K562 (cell line): Measurements from ENCODE around the gene ERCC3. TPM values are rescaled to one million over a fixed set of nuclear protein-coding genes. Genes with fewer than 3 reads are reported as not detected.
A peak's percentile ranks its signal among the peaks of the same experiment; 100 is the strongest.

ENCODE experiments used
- BCOR ChIP-seq: fragments of 450-650 bp; IDR thresholded peaks from 2 replicates; pipeline ENCODE4 v1.6.1; 2016
- CBFA2T3 ChIP-seq: fragments of 450-650 bp; IDR thresholded peaks from 2 replicates; pipeline ENCODE4 v1.6.1; 2017
- DACH1 ChIP-seq: fragments of 450-650 bp; IDR thresholded peaks from 2 replicates; pipeline ENCODE4 v1.6.1; 2018; ENCODE audit not compliant: partially characterized antibody
- GTF2F1 ChIP-seq: IDR thresholded peaks from 2 replicates; pipeline ENCODE4 v1.6.1; 2011; ENCODE audit warnings: low read depth, low read length, improper control_type of control experiment
- HMG20A ChIP-seq: fragments of 450-650 bp; formaldehyde crosslinking; conservative IDR thresholded peaks from 2 replicates; pipeline ENCODE4 v1.4.0; 2020; ENCODE audit warnings: mild to moderate bottlenecking, mixed read lengths
- PTTG1 ChIP-seq: fragments of 450-650 bp; IDR thresholded peaks from 2 replicates; pipeline ENCODE4 v1.6.1; 2016; ENCODE audit warnings: low read depth, mild to moderate bottlenecking, missing genetic modification characterization, missing compliant biosample characterization
- RUNX1 ChIP-seq: sonication (generic); IDR thresholded peaks from 2 replicates; pipeline ENCODE4 v1.6.1; 2016; ENCODE audit warnings: antibody characterized with exemption, low read depth
- SMARCE1 ChIP-seq: fragments of 450-650 bp; IDR thresholded peaks from 2 replicates; pipeline ENCODE4 v1.7.1; 2016; ENCODE audit warnings: mild to moderate bottlenecking
- TCF3 ChIP-seq: sonication (generic); formaldehyde crosslinking; IDR thresholded peaks from 2 replicates; pipeline ENCODE4 v1.4.0; 2020; ENCODE audit warnings: mild to moderate bottlenecking, missing genetic modification reagents
- TRIM24 ChIP-seq, 2 experiments: fragments of 450-650 bp; IDR thresholded peaks; 2 replicates each; pipeline ENCODE4 v1.6.1; 2016
- ZNF274 ChIP-seq: IDR thresholded peaks from 2 replicates; pipeline ENCODE4 v1.6.1; 2011; ENCODE audit warnings: low read depth, mild to moderate bottlenecking, low read length, moderate library complexity, borderline replicate concordance
- ZNF764 ChIP-seq: fragments of 250-450 bp; sonication (Bioruptor Pico); IDR thresholded peaks from 2 replicates; pipeline ENCODE4 v1.4.0; 2020; ENCODE audit warnings: low read depth, mild to moderate bottlenecking, moderate library complexity
- ZNF77 ChIP-seq: fragments of 250-450 bp; sonication (Bioruptor Pico); IDR thresholded peaks from 2 replicates; pipeline ENCODE4 v1.5.0; 2020
- polyA plus RNA-seq, 8 experiments: library from polyadenylated mRNA; depleted of rRNA in 4 of 8; stranded (reverse) in 5 of 8; unstranded in 3 of 8; fragments of >200 nt; fragmentation: Nextera tagmentation in 2 of 8; fragmentation: Illumina TruSeq in 1 of 8; extraction: Ambion mirVana in 2 of 8; extraction: Trizol in 1 of 8; gene quantifications; 2 replicates each; pipeline versions ENCODE4 v1.2.1 to v1.2.3, GENCODE V29; 2011 to 2014; ENCODE audit warnings: inconsistent platforms in 1 of 8, missing spikeins in 1 of 8
- total RNA-seq, 7 experiments: library from RNA; depleted of rRNA in 6 of 7; stranded (reverse); fragments of >200 nt in 6 of 7; fragmentation: Illumina TruSeq in 2 of 7; extraction: Trizol in 2 of 7; gene quantifications; 2 replicates each; pipeline versions ENCODE4 v1.2.1 to v1.2.3, GENCODE V29; 2011 to 2021; ENCODE audit warnings: low replicate concordance in 1 of 7
- TF ChIP-seq, protein P1 (sequence below): fragments of 450-650 bp; IDR thresholded peaks from 2 replicates; pipeline ENCODE4 v1.6.1; 2017; ENCODE audit warnings: antibody characterized with exemption
- TF ChIP-seq, protein P2 (sequence below): fragments of 150-350 bp; conservative IDR thresholded peaks from 2 replicates; pipeline ENCODE4 v1.6.1; 2014; ENCODE audit warnings: low read length
- TF ChIP-seq, protein P3 (sequence below): IDR thresholded peaks from 2 replicates; pipeline ENCODE4 v1.6.1; 2011; ENCODE audit warnings: borderline replicate concordance, low read depth, mild to moderate bottlenecking, moderate library complexity, low read length; ENCODE audit not compliant: insufficient read depth, poor library complexity, severe bottlenecking
- TF ChIP-seq, protein P4 (sequence below), 2 experiments: IDR thresholded peaks; 2 replicates each; pipeline ENCODE4 v1.6.1; 2012; ENCODE audit warnings: improper control_type of control experiment in 2 of 2, low read depth in 2 of 2, low read length in 2 of 2, borderline replicate concordance in 1 of 2
- TF ChIP-seq, protein P5 (sequence below), 2 experiments: fragments of 450-650 bp; IDR thresholded peaks; 2 replicates each; pipeline ENCODE4 v1.6.1; 2016

ERCC3 gene
- total and polyA plus RNA-seq, 9 of the 15 experiments (the other 6 are each of a cell fraction or from before 2014, with no cell fraction given) = 17.9 to 61.5 (median 43.1) TPM

DNA sequence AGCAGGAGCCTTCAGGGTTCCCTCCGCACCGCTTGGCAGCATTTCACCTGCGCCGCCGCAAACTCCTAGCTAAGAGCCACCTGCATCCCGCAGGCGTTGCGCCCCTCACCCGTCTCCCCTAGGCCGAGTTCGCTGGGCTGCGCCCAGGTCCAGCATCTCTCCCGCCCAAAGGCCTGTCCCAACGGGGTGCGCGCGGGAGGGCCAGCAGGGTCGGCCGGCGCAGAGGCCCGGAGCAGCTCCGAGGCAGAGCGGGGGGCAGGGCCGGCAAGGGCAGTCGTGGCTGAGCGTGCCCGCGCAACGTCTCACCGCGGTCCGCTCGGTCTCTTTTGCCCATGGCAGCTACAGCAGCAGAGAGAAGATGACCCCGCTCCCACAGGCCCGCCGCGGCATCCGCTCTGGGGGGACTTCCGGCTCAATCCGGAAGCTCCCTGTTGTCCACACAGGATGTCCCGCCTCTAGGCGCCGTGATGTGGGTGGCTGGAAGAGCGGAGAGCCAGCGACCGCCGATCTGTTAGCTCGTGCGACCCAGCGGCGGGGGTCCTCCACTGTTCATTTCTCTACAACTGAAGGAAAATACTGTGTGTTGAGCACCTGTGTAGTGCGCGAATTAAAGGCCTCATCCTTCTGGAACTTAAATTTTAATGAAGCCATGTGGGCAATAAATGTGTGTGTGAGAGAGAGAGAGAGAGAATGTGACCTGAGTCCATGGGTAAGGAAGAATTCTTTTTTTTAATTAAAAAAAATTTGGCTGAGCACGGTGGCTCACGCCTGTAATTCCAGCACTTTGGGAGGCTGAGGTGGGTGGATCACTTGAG lies at the start of gene ERCC3 (continued):
- TF ChIP-seq, protein P1, sequence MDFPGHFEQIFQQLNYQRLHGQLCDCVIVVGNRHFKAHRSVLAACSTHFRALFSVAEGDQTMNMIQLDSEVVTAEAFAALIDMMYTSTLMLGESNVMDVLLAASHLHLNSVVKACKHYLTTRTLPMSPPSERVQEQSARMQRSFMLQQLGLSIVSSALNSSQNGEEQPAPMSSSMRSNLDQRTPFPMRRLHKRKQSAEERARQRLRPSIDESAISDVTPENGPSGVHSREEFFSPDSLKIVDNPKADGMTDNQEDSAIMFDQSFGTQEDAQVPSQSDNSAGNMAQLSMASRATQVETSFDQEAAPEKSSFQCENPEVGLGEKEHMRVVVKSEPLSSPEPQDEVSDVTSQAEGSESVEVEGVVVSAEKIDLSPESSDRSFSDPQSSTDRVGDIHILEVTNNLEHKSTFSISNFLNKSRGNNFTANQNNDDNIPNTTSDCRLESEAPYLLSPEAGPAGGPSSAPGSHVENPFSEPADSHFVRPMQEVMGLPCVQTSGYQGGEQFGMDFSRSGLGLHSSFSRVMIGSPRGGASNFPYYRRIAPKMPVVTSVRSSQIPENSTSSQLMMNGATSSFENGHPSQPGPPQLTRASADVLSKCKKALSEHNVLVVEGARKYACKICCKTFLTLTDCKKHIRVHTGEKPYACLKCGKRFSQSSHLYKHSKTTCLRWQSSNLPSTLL = no peak
- TF ChIP-seq ZNF274 = no peak
- no peak for TF ChIP-seq ZNF77 (CRISPR knock-in tag)
- TF ChIP-seq DACH1 = no peak
- TF ChIP-seq, protein P2, sequence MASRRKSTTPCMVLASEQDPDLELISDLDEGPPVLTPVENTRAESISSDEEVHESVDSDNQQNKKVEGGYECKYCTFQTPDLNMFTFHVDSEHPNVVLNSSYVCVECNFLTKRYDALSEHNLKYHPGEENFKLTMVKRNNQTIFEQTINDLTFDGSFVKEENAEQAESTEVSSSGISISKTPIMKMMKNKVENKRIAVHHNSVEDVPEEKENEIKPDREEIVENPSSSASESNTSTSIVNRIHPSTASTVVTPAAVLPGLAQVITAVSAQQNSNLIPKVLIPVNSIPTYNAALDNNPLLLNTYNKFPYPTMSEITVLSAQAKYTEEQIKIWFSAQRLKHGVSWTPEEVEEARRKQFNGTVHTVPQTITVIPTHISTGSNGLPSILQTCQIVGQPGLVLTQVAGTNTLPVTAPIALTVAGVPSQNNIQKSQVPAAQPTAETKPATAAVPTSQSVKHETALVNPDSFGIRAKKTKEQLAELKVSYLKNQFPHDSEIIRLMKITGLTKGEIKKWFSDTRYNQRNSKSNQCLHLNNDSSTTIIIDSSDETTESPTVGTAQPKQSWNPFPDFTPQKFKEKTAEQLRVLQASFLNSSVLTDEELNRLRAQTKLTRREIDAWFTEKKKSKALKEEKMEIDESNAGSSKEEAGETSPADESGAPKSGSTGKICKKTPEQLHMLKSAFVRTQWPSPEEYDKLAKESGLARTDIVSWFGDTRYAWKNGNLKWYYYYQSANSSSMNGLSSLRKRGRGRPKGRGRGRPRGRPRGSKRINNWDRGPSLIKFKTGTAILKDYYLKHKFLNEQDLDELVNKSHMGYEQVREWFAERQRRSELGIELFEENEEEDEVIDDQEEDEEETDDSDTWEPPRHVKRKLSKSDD = no peak
- no peak for TF ChIP-seq RUNX1
- TF ChIP-seq, protein P3, sequence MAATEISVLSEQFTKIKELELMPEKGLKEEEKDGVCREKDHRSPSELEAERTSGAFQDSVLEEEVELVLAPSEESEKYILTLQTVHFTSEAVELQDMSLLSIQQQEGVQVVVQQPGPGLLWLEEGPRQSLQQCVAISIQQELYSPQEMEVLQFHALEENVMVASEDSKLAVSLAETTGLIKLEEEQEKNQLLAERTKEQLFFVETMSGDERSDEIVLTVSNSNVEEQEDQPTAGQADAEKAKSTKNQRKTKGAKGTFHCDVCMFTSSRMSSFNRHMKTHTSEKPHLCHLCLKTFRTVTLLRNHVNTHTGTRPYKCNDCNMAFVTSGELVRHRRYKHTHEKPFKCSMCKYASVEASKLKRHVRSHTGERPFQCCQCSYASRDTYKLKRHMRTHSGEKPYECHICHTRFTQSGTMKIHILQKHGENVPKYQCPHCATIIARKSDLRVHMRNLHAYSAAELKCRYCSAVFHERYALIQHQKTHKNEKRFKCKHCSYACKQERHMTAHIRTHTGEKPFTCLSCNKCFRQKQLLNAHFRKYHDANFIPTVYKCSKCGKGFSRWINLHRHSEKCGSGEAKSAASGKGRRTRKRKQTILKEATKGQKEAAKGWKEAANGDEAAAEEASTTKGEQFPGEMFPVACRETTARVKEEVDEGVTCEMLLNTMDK = no peak
- no peak for TF ChIP-seq PTTG1
- TF ChIP-seq, protein P4, sequence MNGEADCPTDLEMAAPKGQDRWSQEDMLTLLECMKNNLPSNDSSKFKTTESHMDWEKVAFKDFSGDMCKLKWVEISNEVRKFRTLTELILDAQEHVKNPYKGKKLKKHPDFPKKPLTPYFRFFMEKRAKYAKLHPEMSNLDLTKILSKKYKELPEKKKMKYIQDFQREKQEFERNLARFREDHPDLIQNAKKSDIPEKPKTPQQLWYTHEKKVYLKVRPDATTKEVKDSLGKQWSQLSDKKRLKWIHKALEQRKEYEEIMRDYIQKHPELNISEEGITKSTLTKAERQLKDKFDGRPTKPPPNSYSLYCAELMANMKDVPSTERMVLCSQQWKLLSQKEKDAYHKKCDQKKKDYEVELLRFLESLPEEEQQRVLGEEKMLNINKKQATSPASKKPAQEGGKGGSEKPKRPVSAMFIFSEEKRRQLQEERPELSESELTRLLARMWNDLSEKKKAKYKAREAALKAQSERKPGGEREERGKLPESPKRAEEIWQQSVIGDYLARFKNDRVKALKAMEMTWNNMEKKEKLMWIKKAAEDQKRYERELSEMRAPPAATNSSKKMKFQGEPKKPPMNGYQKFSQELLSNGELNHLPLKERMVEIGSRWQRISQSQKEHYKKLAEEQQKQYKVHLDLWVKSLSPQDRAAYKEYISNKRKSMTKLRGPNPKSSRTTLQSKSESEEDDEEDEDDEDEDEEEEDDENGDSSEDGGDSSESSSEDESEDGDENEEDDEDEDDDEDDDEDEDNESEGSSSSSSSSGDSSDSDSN (IDR thresholded peaks at IDR 0.05; ENCODE audit: borderline replicate concordance in 1 of 2, low read depth in 2 of 2, low read length in 2 of 2) = 0 out of 4 replicates have a peak, but pooled peaks of 1 of the 2 experiments have one; percentile 41
- TF ChIP-seq SMARCE1 = no peak
- TF ChIP-seq, protein P5, sequence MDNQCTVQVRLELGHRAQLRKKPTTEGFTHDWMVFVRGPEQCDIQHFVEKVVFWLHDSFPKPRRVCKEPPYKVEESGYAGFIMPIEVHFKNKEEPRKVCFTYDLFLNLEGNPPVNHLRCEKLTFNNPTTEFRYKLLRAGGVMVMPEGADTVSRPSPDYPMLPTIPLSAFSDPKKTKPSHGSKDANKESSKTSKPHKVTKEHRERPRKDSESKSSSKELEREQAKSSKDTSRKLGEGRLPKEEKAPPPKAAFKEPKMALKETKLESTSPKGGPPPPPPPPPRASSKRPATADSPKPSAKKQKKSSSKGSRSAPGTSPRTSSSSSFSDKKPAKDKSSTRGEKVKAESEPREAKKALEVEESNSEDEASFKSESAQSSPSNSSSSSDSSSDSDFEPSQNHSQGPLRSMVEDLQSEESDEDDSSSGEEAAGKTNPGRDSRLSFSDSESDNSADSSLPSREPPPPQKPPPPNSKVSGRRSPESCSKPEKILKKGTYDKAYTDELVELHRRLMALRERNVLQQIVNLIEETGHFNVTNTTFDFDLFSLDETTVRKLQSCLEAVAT (IDR thresholded peaks at IDR 0.05) = 0 out of 4 replicates have a peak, but pooled peaks of 1 of the 2 experiments have one; percentile 17
- no peak for TF ChIP-seq ZNF764 (CRISPR knock-in tag)
- no peak for TF ChIP-seq GTF2F1
- TF ChIP-seq CBFA2T3 = no peak
- TF ChIP-seq HMG20A (CRISPR knock-in tag) = no peak
- no peak for TF ChIP-seq TRIM24 (IDR thresholded peaks at IDR 0.05)
- TF ChIP-seq BCOR = no peak
- TF ChIP-seq TCF3 (CRISPR knock-in tag) = no peak
